ENCODE results near the gene SRP68. TPM values are rescaled to one million over a fixed set of nuclear protein-coding genes. Genes with fewer than 3 reads are reported as not detected.
"Not testable (repeated sequence)": the region's sequence is repeated elsewhere in the genome, so short reads cannot be mapped to it uniquely, and the experiment has no call there.

Gene SRP68
- total and polyA plus RNA-seq, 2 donors (not counting 1 experiment from before 2014, with no cell fraction given), result 34.0 to 68.6 TPM

DNA sequence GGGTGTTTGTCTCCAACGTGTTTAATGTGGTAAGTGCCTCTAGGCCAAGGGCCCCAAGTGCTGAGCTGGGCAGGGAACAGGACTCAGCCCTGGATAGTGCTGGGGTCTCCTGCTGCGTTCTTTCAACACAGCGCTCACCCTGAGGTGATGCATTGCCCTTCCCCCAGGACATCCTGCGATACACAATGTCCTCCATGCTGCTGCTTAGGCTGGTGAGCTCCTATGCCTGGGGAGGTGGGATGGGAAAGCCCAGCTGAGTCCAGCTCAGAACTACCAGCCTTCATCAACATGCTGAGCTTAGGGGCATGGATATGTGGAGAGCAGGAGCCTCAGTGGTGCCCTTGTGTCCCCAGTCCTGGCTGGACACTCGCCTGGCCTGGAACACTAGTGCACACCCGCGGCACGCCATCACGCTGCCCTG lies 7.2 kb upstream of the SRP68 start:
- peaks cover 57% of the 10 kb centered on the region for H3K27me3 ChIP-seq (ENCODE audit: control insufficient read depth, insufficient read depth, low read length)

DNA sequence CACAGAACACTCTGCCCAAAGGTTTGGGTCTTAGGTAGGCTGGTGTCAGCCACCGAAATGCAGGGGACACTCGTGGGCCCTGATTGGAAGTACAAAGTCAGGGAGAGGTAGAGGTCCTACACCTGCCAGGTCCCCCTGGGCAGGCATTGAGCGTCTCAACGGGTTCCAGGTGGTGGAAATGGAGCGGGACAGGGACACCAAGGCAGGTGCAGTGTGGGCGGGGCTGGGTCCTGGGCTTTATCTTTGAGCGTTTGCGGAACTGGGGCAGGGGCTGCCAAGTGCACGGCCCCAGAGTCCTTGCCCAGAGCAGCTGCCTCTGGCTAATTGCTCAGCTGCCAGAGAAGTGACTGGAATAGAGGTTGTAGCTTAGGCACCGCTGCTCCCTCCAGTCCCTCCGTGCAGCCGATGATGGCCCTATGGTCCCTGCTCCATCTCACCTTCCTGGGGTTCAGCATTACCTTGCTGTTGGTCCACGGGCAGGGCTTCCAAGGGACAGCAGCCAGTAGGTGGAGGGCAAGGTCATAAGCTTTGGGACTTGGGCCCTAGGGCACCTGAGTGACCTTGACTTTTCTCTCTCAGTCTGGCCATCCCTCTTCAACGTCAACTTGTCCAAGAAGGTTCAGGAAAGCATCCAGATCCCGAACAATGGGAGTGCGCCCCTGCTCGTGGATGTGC lies 6.7 kb upstream of the SRP68 start, which contains the start of gene ZACN:
Gene ZACN, plus strand, starts transcription at position 323 of the 675 bp plus-strand sequence. Its CDS starts 83 bp downstream, at position 406.
- H3K4me2 ChIP-seq (ENCODE audit: extremely low read depth, insufficient read depth, low read length), result no peak within 1 kb of the TSS
- H3K4me1 ChIP-seq (ENCODE audit: control insufficient read depth, extremely low read depth, insufficient read depth, low read length), result no peaks in the 10 kb centered on the region

More for the DNA sequence above, 7.2 kb upstream of the SRP68 start:
- peaks cover 7% of the 10 kb centered on the region for H3K36me3 ChIP-seq (ENCODE audit: control insufficient read depth, insufficient read depth, low read length)
- no peak overlapping the region for H3K4me3 ChIP-seq (replicated peaks in 1 of 4; ENCODE audit: control extremely low read depth in 1 of 4, insufficient read depth in 1 of 4, low read depth in 3 of 4, low read length in 4 of 4)
- DNase-seq (ENCODE audit: low read depth in 2 of 2), result no peak
- H2AFZ ChIP-seq (ENCODE audit: low read length), result no peak overlapping the region
- no peak overlapping the region for H3K9ac ChIP-seq (ENCODE audit: insufficient read depth, low read length)
- H3K4me2 ChIP-seq (ENCODE audit: extremely low read depth, insufficient read depth, low read length), result no peak overlapping the region
- H3K4me1 ChIP-seq (ENCODE audit: control insufficient read depth, extremely low read depth, insufficient read depth, low read length), result no peaks in the 10 kb centered on the region
- H3K27ac ChIP-seq (ENCODE audit: insufficient read depth, low read length), result no peak overlapping the region
- no peaks in the 10 kb centered on the region for H4K20me1 ChIP-seq (ENCODE audit: control insufficient read depth, extremely low read depth, insufficient read depth, low read length)
- peak; percentile 64 for TF ChIP-seq EZH2 (IDR thresholded peaks at IDR 0.05; ENCODE audit: low read length, missing control alignments)
- TF ChIP-seq, protein P1, sequence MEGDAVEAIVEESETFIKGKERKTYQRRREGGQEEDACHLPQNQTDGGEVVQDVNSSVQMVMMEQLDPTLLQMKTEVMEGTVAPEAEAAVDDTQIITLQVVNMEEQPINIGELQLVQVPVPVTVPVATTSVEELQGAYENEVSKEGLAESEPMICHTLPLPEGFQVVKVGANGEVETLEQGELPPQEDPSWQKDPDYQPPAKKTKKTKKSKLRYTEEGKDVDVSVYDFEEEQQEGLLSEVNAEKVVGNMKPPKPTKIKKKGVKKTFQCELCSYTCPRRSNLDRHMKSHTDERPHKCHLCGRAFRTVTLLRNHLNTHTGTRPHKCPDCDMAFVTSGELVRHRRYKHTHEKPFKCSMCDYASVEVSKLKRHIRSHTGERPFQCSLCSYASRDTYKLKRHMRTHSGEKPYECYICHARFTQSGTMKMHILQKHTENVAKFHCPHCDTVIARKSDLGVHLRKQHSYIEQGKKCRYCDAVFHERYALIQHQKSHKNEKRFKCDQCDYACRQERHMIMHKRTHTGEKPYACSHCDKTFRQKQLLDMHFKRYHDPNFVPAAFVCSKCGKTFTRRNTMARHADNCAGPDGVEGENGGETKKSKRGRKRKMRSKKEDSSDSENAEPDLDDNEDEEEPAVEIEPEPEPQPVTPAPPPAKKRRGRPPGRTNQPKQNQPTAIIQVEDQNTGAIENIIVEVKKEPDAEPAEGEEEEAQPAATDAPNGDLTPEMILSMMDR (conservative IDR thresholded peaks at IDR 0.05 in 1 of 2, IDR thresholded peaks at IDR 0.05 in 1 of 2; ENCODE audit: low read depth in 1 of 2, low read length in 2 of 2), result no peak
- H3K9me3 ChIP-seq (ENCODE audit: control insufficient read depth, insufficient read depth, low read depth, low read length), result no peaks in the 10 kb centered on the region
- H3K79me2 ChIP-seq (ENCODE audit: control insufficient read depth, insufficient read depth, low read length), result no peaks in the 10 kb centered on the region

DNA sequence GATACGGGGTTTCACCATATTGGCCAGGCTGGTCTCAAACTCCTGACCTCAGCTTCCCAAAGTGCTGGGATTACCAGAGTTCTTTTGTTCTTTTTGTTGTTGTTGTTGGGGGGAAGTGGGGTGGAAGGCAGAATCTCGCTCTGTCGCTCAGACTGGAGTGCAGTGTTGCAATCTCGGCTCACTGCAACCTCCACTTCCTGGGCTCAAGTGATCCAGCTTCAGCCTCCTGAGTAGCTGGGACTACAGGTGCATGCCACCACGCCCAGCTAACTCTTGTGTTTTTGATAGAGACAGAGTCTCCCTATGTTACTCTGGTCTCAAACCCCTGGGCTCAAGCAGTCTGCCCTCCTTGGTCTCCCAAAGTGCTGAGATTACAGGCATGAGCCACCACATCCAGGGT lies 6.1 kb upstream of the SRP68 start:
- not testable (repeated sequence) for H2AFZ ChIP-seq (ENCODE audit: low read length); H3K27ac ChIP-seq (ENCODE audit: insufficient read depth, low read length); H3K9ac ChIP-seq (ENCODE audit: insufficient read depth, low read length); H3K36me3 ChIP-seq (ENCODE audit: control insufficient read depth, insufficient read depth, low read length); H4K20me1 ChIP-seq (ENCODE audit: control insufficient read depth, extremely low read depth, insufficient read depth, low read length); H3K4me3 ChIP-seq (replicated peaks in 1 of 4; ENCODE audit: control extremely low read depth in 1 of 4, insufficient read depth in 1 of 4, low read depth in 3 of 4, low read length in 4 of 4); DNase-seq (ENCODE audit: low read depth in 2 of 2); H3K79me2 ChIP-seq (ENCODE audit: control insufficient read depth, insufficient read depth, low read length); H3K4me1 ChIP-seq (ENCODE audit: control insufficient read depth, extremely low read depth, insufficient read depth, low read length); H3K9me3 ChIP-seq (ENCODE audit: control insufficient read depth, insufficient read depth, low read depth, low read length); H3K4me2 ChIP-seq (ENCODE audit: extremely low read depth, insufficient read depth, low read length)
- H3K27me3 ChIP-seq (ENCODE audit: control insufficient read depth, insufficient read depth, low read length), result peaks cover 65% of the 10 kb centered on the region

More for the DNA sequence above, 6.7 kb upstream of the SRP68 start, which contains the start of gene ZACN:
- Histone ChIP-seq H3K4me3 (replicated peaks in 1 of 4; ENCODE audit: control extremely low read depth in 1 of 4, insufficient read depth in 1 of 4, low read depth in 3 of 4, low read length in 4 of 4) (no peak within 1 kb of the TSS), H3K9me3 (ENCODE audit: control insufficient read depth, insufficient read depth, low read depth, low read length) (no peaks in the 10 kb centered on the region), H4K20me1 (ENCODE audit: control insufficient read depth, extremely low read depth, insufficient read depth, low read length) (no peaks in the 10 kb centered on the region), H3K36me3 (ENCODE audit: control insufficient read depth, insufficient read depth, low read length) (peaks cover 7% of the 10 kb centered on the region), H3K27me3 (ENCODE audit: control insufficient read depth, insufficient read depth, low read length) (peaks cover 61% of the 10 kb centered on the region), H2AFZ (ENCODE audit: low read length) (no peak within 1 kb of the TSS), H3K9ac (ENCODE audit: insufficient read depth, low read length) (no peak within 1 kb of the TSS), H3K27ac (ENCODE audit: insufficient read depth, low read length) (no peak within 1 kb of the TSS), H3K79me2 (ENCODE audit: control insufficient read depth, insufficient read depth, low read length) (no peaks in the 10 kb centered on the region)
- no peak for TF ChIP-seq EZH2 (IDR thresholded peaks at IDR 0.05; ENCODE audit: low read length, missing control alignments)
- TF ChIP-seq, protein P1 (conservative IDR thresholded peaks at IDR 0.05 in 1 of 2, IDR thresholded peaks at IDR 0.05 in 1 of 2; ENCODE audit: low read depth in 1 of 2, low read length in 2 of 2), result no peak
- DNase-seq (ENCODE audit: low read depth in 2 of 2), result no peak
